Measurements from ENCODE around the gene GNG12. TPM values are rescaled to one million over a fixed set of nuclear protein-coding genes. Genes with fewer than 3 reads are reported as not detected.

GNG12 gene
- total and polyA plus RNA-seq, 3 experiments from 2014 or later: 0.71 to 0.77 TPM; not detected in 1

DNA sequence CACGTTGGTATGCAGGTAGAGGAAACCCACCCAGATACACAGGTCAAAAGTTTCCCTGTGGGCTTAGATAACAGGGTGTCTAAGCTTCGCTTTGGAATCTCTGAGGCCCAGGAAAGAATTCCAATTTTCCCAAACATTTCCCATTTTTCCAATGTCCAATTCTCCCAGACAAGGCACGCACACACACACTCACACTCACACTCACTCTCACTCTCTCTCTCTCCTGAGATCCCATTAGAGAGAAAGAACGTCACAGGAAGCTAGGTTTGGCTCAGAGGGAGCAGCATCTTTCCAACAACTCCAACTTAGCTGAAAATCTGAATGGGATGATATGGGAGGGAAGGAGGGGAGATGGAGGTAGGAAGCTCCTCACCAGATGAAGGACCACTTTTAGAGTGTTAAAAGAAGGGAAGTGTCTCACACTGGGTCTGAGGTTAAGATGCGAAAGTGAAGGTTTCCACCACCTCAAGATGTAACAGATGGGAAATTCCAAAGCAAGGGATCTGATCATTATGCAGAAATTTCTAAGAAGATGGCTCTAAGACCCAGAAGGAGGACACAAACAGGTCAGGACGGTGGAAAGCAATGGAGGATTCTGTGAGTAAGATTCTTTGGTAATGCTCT is 63.5 kb downstream of the GNG12 start:
- ChIA-PET CTCF (interaction anchor here (0.9 kb wide), 1 partner anchor 9 kb away, joined by 3 read pairs; no protein-coding TSS in a partner anchor), POLR2A (no interaction called here)
- H3K36me3 ChIP-seq (ENCODE audit: insufficient read depth, low read length): no peaks in the 10 kb centered on the region
- no peak overlapping the region for H3K27ac Mint-ChIP-seq
- peaks cover 5 to 40% of the 10 kb centered on the region in 2 donors for H3K27me3 Mint-ChIP-seq
- no peak overlapping the region for H3K4me3 ChIP-seq (ENCODE audit: low read length)
- no peaks in the 10 kb centered on the region for H3K9me3 ChIP-seq (ENCODE audit: low read length)
- H3K27me3 ChIP-seq (ENCODE audit: insufficient read depth, low read length, poor library complexity, severe bottlenecking): no peaks in the 10 kb centered on the region
- H3K36me3 Mint-ChIP-seq: no peaks in the 10 kb centered on the region
- H3K4me1 ChIP-seq (ENCODE audit: insufficient read depth, low read length): no peaks in the 10 kb centered on the region
- no peak overlapping the region for H3K4me3 Mint-ChIP-seq
- H3K9me3 Mint-ChIP-seq: no peaks in the 10 kb centered on the region
- DNase-seq: no peak
- peaks cover 0 to 4% (median 1%) of the 10 kb centered on the region in 3 donors for H3K4me1 Mint-ChIP-seq
- H3K27ac ChIP-seq (ENCODE audit: low read depth, low read length): no peak overlapping the region

DNA sequence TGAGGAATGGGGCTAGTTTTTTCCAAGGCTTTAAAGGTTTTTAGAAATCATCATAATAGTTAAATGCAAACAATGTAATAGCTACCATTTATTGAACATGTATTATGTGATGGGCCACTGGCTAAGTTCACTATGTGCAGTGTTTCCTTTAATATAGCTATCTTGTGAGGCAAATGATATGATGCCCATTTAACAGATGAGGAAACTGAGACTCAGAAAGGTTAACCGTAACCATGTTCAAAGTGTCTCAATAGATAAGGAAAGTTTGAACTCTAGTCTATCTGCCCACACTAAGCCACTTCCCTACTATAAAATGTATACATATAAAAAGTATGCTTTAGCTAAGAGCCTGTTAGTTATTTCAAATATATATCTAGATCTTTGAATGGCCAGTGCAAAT is 64.8 kb downstream of the GNG12 start:
- Histone ChIP-seq H3K27ac (ENCODE audit: low read depth, low read length) (no peak overlapping the region), H3K9me3 (ENCODE audit: low read length) (no peaks in the 10 kb centered on the region), H3K4me1 (ENCODE audit: insufficient read depth, low read length) (no peaks in the 10 kb centered on the region), H3K27me3 (ENCODE audit: insufficient read depth, low read length, poor library complexity, severe bottlenecking) (peaks cover 3% of the 10 kb centered on the region), H3K36me3 (ENCODE audit: insufficient read depth, low read length) (no peaks in the 10 kb centered on the region), H3K4me3 (ENCODE audit: low read length) (no peak overlapping the region)
- no peak for DNase-seq
- Mint-ChIP-seq H3K27me3 (peaks cover 4 to 46% of the 10 kb centered on the region in 2 donors), H3K4me3 (no peak overlapping the region), H3K9me3 (no peaks in the 10 kb centered on the region), H3K27ac (no peak overlapping the region), H3K36me3 (no peaks in the 10 kb centered on the region), H3K4me1 (peaks cover 0 to 4% (median 1%) of the 10 kb centered on the region in 3 donors)
- ChIA-PET CTCF (interaction anchor here (1.4 to 3.1 kb wide), 2 partner anchors 8 to 235 kb away, joined by 6 to 12 read pairs; no protein-coding TSS in a partner anchor), POLR2A (no interaction called here)

DNA sequence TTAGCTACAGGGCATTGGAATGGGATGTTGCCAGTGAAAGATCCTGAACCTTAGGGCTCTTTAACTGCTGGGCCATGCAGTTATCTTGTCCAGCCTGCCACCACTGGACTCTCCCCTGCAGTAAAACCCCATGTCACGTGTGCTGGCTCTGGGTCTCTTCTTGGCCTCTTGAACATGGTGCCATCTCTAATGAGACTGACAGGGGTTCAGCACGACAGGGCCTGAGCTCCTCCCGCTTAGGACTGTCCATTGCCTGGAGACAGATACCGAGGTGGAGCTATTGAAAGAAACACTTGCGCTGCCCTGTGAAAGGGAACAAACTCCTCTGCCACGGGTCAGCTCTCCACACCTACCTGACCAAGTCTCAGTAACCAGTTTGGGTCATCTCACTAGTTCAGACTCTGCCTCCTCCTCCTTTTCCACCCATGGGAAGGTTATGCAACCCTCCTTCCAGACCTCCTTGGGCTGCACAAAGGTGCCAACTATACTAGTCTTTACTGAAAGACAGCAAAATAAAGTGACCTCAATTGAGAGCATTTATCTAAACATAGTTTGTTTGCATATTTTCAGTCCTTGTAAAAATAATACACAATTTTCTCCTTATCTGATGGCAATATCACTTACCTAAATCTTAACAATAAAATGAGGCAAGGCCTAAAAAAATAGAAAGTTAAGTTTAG is 66.0 kb downstream of the GNG12 start:
- no peaks in the 10 kb centered on the region for H3K4me1 ChIP-seq (ENCODE audit: insufficient read depth, low read length)
- Mint-ChIP-seq H3K27me3 (peaks cover 6 to 44% of the 10 kb centered on the region in 2 donors), H3K4me1 (peaks cover 0 to 4% (median 1%) of the 10 kb centered on the region in 3 donors), H3K4me3 (peak overlapping the region in 1 of 7 donors; percentile 29), H3K27ac (no peak overlapping the region), H3K36me3 (no peaks in the 10 kb centered on the region), H3K9me3 (no peaks in the 10 kb centered on the region)
- ChIA-PET CTCF (interaction anchor here (0.7 to 3.1 kb wide), 10 partner anchors 9 to 242 kb away, joined by 3 to 12 read pairs (median 4); no protein-coding TSS in a partner anchor), POLR2A (interaction anchor here (0.6 kb wide), 1 partner anchor 13 kb away, joined by 3 read pairs; no protein-coding TSS in a partner anchor)
- no peaks in the 10 kb centered on the region for H3K9me3 ChIP-seq (ENCODE audit: low read length)
- no peak overlapping the region for H3K27ac ChIP-seq (ENCODE audit: low read depth, low read length)
- H3K4me3 ChIP-seq (ENCODE audit: low read length): no peak overlapping the region
- H3K27me3 ChIP-seq (ENCODE audit: insufficient read depth, low read length, poor library complexity, severe bottlenecking): peaks cover 3% of the 10 kb centered on the region
- H3K36me3 ChIP-seq (ENCODE audit: insufficient read depth, low read length): no peaks in the 10 kb centered on the region
- no peak for DNase-seq

DNA sequence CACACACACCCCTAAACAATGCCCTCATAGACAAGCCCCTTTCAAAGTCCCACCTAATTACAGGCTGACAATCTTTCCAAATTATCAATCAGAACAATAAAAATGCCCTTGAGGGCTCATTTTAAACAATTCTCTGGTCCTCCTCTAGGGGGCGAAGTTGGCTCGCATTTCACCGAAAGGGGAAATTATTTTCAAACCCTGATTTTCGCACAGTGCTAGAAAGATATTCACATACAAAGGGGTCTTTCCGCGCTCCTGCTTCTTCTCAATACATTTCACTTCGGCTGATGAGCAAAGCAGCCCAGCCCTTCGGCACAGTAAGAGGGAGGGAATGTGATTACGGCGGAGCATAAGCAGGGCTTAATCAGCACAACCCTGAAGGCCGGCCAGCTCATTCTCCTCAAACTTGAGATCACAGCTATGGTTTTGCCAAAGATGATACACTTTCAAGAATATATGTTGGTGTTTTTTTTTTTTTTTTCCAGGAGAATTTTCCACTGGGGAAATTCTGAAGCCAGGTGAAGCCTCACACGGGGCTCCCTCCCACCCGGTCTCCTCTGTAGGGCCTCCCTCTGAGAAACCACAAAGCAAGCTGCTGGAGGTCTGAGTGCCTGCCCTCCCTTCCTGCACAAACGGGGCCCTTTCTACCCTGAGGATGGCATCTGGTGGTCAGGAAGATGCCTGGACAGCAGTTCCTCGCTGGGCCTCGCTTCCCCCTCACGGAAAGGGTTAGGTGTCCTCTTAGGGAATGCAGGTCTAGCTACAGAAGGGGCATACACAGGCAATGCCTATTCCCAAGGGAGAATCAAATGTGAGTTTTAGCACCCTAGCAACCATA is 66.9 kb downstream of the GNG12 start:
- H3K4me1 Mint-ChIP-seq: peaks cover 0 to 4% (median 1%) of the 10 kb centered on the region in 3 donors
- peak in 4 of 5 donors; percentile 10 to 50 (median 27) for DNase-seq
- no peaks in the 10 kb centered on the region for H3K9me3 Mint-ChIP-seq
- Histone ChIP-seq H3K4me3 (ENCODE audit: low read length) (no peak overlapping the region), H3K36me3 (ENCODE audit: insufficient read depth, low read length) (no peaks in the 10 kb centered on the region), H3K27me3 (ENCODE audit: insufficient read depth, low read length, poor library complexity, severe bottlenecking) (peaks cover 3% of the 10 kb centered on the region), H3K9me3 (ENCODE audit: low read length) (no peaks in the 10 kb centered on the region), H3K4me1 (ENCODE audit: insufficient read depth, low read length) (no peaks in the 10 kb centered on the region), H3K27ac (ENCODE audit: low read depth, low read length) (no peak overlapping the region)
- ChIA-PET CTCF (interaction anchor here (0.7 to 3.1 kb wide), 13 partner anchors 8 to 241 kb away, joined by 3 to 12 read pairs (median 4); no protein-coding TSS in a partner anchor), POLR2A (interaction anchor here (0.6 kb wide), 1 partner anchor 14 kb away, joined by 3 read pairs; no protein-coding TSS in a partner anchor)
- peak overlapping the region in 6 of 7 donors; percentile 30 to 78 (median 67) for H3K4me3 Mint-ChIP-seq
- no peaks in the 10 kb centered on the region for H3K36me3 Mint-ChIP-seq
- H3K27me3 Mint-ChIP-seq: peaks cover 11 to 45% of the 10 kb centered on the region in 2 donors
- H3K27ac Mint-ChIP-seq: no peak overlapping the region

DNA sequence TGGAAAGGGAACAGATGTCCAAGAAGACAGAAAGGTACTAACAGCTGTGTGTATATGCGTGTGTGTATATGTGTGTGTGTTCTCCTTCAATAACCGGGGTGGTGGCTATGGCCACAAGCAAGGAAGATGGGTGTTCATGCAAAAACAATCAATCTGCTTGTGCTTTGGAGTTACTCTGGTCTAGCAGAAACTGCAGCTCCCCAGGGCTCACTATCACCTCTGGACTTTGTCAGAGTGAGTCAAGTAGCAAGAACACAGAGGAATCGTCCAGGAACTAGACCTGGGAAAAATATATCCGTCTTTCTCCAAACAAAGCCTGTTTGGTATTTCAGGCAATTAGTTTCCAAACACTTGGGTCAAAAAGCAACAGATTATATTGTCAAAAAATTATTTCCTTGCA is 68.6 kb downstream of the GNG12 start:
- POLR2A ChIA-PET: no interaction called here

DNA sequence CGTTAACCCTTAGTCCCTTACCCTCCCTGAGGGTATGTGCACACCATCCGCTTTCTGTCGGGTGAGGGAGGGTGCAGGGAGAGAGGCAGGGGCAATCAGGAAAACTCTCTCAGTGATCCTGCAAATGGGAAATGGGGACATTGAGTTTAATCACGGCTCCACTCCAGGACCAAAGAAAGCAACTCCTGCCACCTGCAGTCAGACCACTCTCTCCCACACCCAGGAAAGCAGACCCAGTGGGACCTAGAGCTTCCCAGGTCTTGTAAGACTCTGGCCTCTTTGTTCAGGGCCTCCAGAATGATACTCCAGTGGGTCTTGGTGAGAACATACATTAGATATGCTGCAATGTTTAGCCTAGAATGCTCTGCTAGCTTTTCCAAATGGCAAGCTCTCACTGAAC is 71.5 kb downstream of the GNG12 start:
- H3K36me3 Mint-ChIP-seq: no peaks in the 10 kb centered on the region
- peaks cover 15 to 33% of the 10 kb centered on the region in 2 donors for H3K27me3 Mint-ChIP-seq
- no peak overlapping the region for H3K4me3 ChIP-seq (ENCODE audit: low read length)
- H3K36me3 ChIP-seq (ENCODE audit: insufficient read depth, low read length): no peaks in the 10 kb centered on the region
- DNase-seq: no peak
- peaks cover 6% of the 10 kb centered on the region for H3K27me3 ChIP-seq (ENCODE audit: insufficient read depth, low read length, poor library complexity, severe bottlenecking)
- H3K27ac Mint-ChIP-seq: no peak overlapping the region
- peaks cover 0 to 4% (median 1%) of the 10 kb centered on the region in 3 donors for H3K4me1 Mint-ChIP-seq
- H3K4me1 ChIP-seq (ENCODE audit: insufficient read depth, low read length): no peaks in the 10 kb centered on the region
- H3K9me3 Mint-ChIP-seq: no peaks in the 10 kb centered on the region
- no peaks in the 10 kb centered on the region for H3K9me3 ChIP-seq (ENCODE audit: low read length)
- CTCF ChIA-PET: interaction anchor here (1.3 to 6.8 kb wide), 6 partner anchors 76 to 229 kb away, joined by 4 to 138 read pairs (median 11); no protein-coding TSS in a partner anchor
- POLR2A ChIA-PET: no interaction called here
- H3K4me3 Mint-ChIP-seq: no peak overlapping the region
- H3K27ac ChIP-seq (ENCODE audit: low read depth, low read length): no peak overlapping the region

More for the DNA sequence above, 68.6 kb downstream of the GNG12 start:
- peaks cover 6% of the 10 kb centered on the region for H3K27me3 ChIP-seq (ENCODE audit: insufficient read depth, low read length, poor library complexity, severe bottlenecking)
- Mint-ChIP-seq H3K4me1 (peaks cover 0 to 4% (median 1%) of the 10 kb centered on the region in 3 donors), H3K9me3 (no peaks in the 10 kb centered on the region), H3K36me3 (no peaks in the 10 kb centered on the region), H3K4me3 (no peak overlapping the region), H3K27me3 (peaks cover 15 to 47% of the 10 kb centered on the region in 2 donors), H3K27ac (no peak overlapping the region)
- no peak for DNase-seq
- no peaks in the 10 kb centered on the region for H3K4me1 ChIP-seq (ENCODE audit: insufficient read depth, low read length)
- no peaks in the 10 kb centered on the region for H3K36me3 ChIP-seq (ENCODE audit: insufficient read depth, low read length)
- H3K4me3 ChIP-seq (ENCODE audit: low read length): no peak overlapping the region
- no peak overlapping the region for H3K27ac ChIP-seq (ENCODE audit: low read depth, low read length)
- no peaks in the 10 kb centered on the region for H3K9me3 ChIP-seq (ENCODE audit: low read length)
- CTCF ChIA-PET: interaction anchor here (1.2 to 1.5 kb wide), 2 partner anchors 203 to 232 kb away, joined by 4 to 10 read pairs; no protein-coding TSS in a partner anchor

DNA sequence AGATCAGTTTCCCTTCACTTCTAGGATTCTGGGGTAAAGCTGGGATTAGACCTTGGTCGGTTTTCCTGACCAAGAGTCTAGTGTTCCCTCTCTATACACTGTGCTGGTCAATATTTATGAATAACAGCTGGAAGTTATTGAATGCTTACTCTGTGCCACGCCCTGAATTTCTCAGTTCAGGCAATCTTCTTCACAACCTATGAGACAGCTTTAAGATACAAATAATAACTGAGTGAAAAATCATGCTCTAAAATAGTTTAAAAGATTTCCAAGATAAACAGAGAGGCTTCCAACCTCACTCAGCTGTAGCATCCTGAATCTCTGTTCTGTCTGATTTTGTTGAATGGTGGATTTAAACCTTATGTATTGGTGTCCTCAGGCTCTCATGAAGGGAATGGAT is 72.2 kb downstream of the GNG12 start:
- no peak overlapping the region for H3K27ac ChIP-seq (ENCODE audit: low read depth, low read length)
- H3K27me3 ChIP-seq (ENCODE audit: insufficient read depth, low read length, poor library complexity, severe bottlenecking): peaks cover 6% of the 10 kb centered on the region
- no peak overlapping the region for H3K4me3 Mint-ChIP-seq
- ChIA-PET CTCF (interaction anchor here (1.1 to 6.8 kb wide), 15 partner anchors 10 to 233 kb away, joined by 3 to 138 read pairs (median 6); no protein-coding TSS in a partner anchor), POLR2A (no interaction called here)
- H3K4me3 ChIP-seq (ENCODE audit: low read length): no peak overlapping the region
- H3K27me3 Mint-ChIP-seq: peaks cover 15 to 31% of the 10 kb centered on the region in 2 donors
- H3K27ac Mint-ChIP-seq: no peak overlapping the region
- no peaks in the 10 kb centered on the region for H3K36me3 Mint-ChIP-seq
- DNase-seq: no peak
- no peaks in the 10 kb centered on the region for H3K9me3 ChIP-seq (ENCODE audit: low read length)
- peaks cover 0 to 1% (median 0%) of the 10 kb centered on the region in 3 donors for H3K4me1 Mint-ChIP-seq
- no peaks in the 10 kb centered on the region for H3K4me1 ChIP-seq (ENCODE audit: insufficient read depth, low read length)
- H3K9me3 Mint-ChIP-seq: no peaks in the 10 kb centered on the region
- no peaks in the 10 kb centered on the region for H3K36me3 ChIP-seq (ENCODE audit: insufficient read depth, low read length)
